ENCODE results near the gene ELAVL2.

- TF ChIP-seq EZH2 (IDR thresholded peaks at IDR 0.05; ENCODE audit: borderline replicate concordance, low read length) (no peak), CTCF (IDR thresholded peaks at IDR 0.05; ENCODE audit: low read length) (no peak)
Observed at GRCh38 chr9:23823269-23823668, 2.8 kb downstream of the ELAVL2 start.
